ENCODE data around the gene ARHGAP28. TPM values are rescaled to one million over a fixed set of nuclear protein-coding genes. Genes with fewer than 3 reads are reported as not detected.

ARHGAP28 gene
- total RNA-seq, 2 experiments from 2014 or later = not detected

DNA sequence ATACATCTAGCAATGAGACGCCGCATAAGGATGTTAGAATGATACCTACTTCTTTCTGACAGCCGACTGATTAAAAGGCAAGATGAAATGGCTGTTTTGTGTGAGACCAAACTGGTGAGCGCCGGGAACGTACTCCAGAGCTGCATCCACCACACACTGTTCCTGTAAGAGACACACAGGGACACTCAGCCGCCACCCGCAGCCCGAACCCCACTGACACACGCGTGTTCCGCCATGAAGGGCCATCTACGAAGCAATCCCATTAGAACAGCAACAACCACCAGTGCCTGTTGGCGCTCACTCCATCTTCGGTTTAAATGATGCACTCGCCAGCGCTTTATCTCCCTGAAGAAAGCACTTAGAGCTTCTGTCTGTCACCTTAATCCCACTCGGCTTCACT lies 225.8 kb downstream of the ARHGAP28 start:
- H3K4me1 Mint-ChIP-seq (ENCODE audit: low read depth) = no peaks in the 10 kb centered on the region
- H3K27ac Mint-ChIP-seq = no peak overlapping the region
- H3K9me3 Mint-ChIP-seq = peaks cover 14% of the 10 kb centered on the region
- no peaks in the 10 kb centered on the region for H3K36me3 Mint-ChIP-seq
- ChIA-PET POLR2A (no interaction called here), CTCF (no interaction called here)
- H3K4me3 Mint-ChIP-seq = no peak overlapping the region
- no peak for DNase-seq
- H3K27me3 Mint-ChIP-seq = no peaks in the 10 kb centered on the region
- intact Hi-C loops (cut with micrococcal nuclease) = no loop called here

DNA sequence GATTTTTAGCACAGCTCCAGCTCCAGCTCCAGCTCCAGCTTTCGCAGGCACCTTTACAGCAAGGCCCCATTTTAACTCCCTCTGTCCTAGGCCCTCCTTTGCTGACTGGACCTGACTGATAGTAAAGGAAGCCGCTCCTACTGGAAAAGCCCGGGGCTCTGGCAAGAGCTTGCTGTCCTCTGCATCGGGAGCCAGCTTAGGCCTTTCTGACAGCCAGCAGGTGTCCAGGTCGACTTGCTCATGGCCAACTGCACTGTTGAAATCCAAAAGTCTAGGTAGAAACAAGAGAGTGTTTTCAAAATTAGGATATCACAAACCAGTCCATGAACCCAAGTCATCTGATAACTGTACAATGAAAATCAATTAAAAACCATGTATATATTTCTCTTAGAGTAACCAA lies 227.0 kb downstream of the ARHGAP28 start:
- Mint-ChIP-seq H3K27ac (no peak overlapping the region), H3K4me3 (no peak overlapping the region), H3K36me3 (no peaks in the 10 kb centered on the region), H3K27me3 (no peaks in the 10 kb centered on the region), H3K4me1 (ENCODE audit: low read depth) (no peaks in the 10 kb centered on the region), H3K9me3 (peaks cover 10% of the 10 kb centered on the region)
- no peak for DNase-seq
- ChIA-PET POLR2A (no interaction called here), CTCF (no interaction called here)
- intact Hi-C loops (cut with micrococcal nuclease) = no loop called here

DNA sequence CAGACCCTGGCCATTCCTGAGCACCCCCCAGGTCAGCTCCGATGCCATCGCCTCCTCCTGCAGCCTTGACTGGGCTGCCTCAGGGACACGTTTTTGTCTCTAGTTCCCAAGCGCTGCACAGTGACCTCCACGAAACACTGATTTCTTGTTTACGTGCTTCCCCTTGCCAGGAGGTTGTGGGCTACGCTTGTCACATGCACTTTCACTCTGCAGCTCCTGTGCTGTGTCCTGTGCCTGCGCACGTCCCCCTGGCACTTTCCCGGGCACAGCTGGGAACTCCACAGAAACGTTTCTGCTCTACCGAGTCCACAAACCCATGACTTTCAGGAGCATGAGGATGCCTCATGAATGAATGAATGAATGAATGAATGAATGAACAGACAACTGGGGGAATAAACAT lies 227.5 kb downstream of the ARHGAP28 start:
- intact Hi-C loops (cut with micrococcal nuclease) = no loop called here
- H3K27me3 Mint-ChIP-seq = no peaks in the 10 kb centered on the region
- no peak for DNase-seq
- H3K27ac Mint-ChIP-seq = no peak overlapping the region
- CTCF ChIA-PET = no interaction called here
- peaks cover 6% of the 10 kb centered on the region for H3K9me3 Mint-ChIP-seq
- H3K4me3 Mint-ChIP-seq = no peak overlapping the region
- POLR2A ChIA-PET = no interaction called here
- no peaks in the 10 kb centered on the region for H3K36me3 Mint-ChIP-seq
- H3K4me1 Mint-ChIP-seq (ENCODE audit: low read depth) = no peaks in the 10 kb centered on the region

DNA sequence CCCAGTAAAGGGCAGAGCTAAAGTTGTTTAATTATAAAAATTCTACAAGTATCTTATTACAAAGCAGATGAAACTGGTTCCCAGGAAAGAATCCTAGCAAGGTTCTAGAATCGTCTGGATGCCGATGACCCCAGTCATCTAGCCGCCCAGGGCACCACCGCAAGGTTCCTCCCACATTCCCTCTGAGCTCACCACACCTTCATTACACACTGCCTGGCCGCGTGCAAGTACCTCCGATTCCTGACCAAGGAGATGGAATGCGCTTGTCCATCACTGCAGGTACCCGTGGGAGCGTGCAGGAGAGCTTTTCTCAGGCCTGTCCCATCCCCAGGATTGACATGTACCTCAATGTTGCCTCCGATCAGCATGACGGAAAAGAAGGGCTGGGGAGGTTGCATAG lies 229.6 kb downstream of the ARHGAP28 start:
- intact Hi-C loops (cut with micrococcal nuclease) = no loop called here
- CTCF ChIA-PET = interaction anchor here (0.6 kb wide), 1 partner anchor 247 kb away, joined by 3 read pairs; no protein-coding TSS in a partner anchor
- Mint-ChIP-seq H3K36me3 (no peaks in the 10 kb centered on the region), H3K27ac (no peak overlapping the region), H3K4me1 (ENCODE audit: low read depth) (no peaks in the 10 kb centered on the region), H3K27me3 (no peaks in the 10 kb centered on the region), H3K9me3 (peaks cover 6% of the 10 kb centered on the region), H3K4me3 (no peak overlapping the region)
- POLR2A ChIA-PET = no interaction called here
- DNase-seq = no peak

DNA sequence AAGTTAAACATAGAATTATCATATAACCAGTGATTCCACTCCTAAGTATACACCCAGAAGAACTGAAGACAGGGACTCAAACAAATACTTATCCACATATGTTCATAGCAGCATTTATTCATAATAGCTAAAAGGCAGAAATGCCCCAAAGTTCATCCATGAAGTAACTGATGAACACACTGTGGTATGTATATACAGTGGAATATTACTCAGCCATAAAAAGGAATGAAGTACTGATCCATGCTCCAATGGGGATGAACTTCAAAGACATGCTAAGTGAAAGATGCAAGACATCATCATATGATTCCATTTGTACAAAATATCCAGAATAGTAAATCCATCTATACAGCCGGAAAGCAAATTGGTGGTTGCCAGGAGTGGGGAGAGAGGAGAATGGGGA lies 230.6 kb downstream of the ARHGAP28 start:
- Mint-ChIP-seq H3K36me3 (no peaks in the 10 kb centered on the region), H3K27me3 (no peaks in the 10 kb centered on the region), H3K27ac (no peak overlapping the region), H3K4me1 (ENCODE audit: low read depth) (no peaks in the 10 kb centered on the region), H3K9me3 (peaks cover 6% of the 10 kb centered on the region), H3K4me3 (no peak overlapping the region)
- ChIA-PET CTCF (interaction anchor here (0.6 kb wide), 1 partner anchor 1123 kb away, joined by 3 read pairs; no protein-coding TSS in a partner anchor), POLR2A (no interaction called here)
- no peak for DNase-seq
- intact Hi-C loops (cut with micrococcal nuclease) = no loop called here

DNA sequence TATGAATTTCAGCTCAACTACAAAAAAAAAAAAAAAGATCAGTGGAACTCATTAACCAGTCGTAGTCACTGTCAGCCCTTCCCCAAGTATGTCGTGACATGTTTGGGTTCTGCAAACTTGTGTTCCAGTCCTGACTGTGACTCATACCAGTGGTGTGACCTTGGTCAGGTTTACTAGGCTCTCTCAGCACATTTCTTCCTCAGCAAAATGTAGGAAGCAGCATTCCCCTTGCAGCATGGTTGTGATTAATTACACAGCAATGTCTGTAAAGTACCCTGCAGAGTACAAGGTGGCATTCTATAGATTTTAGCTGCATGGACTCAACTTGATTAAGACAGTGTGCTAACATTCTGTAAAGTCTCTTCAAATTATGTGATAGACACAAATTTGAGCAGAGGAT lies 231.1 kb downstream of the ARHGAP28 start:
- H3K27ac Mint-ChIP-seq = no peak overlapping the region
- H3K4me3 Mint-ChIP-seq = no peak overlapping the region
- no peaks in the 10 kb centered on the region for H3K36me3 Mint-ChIP-seq
- H3K4me1 Mint-ChIP-seq (ENCODE audit: low read depth) = no peaks in the 10 kb centered on the region
- H3K9me3 Mint-ChIP-seq = peaks cover 6% of the 10 kb centered on the region
- ChIA-PET POLR2A (no interaction called here), CTCF (interaction anchor here (0.5 to 0.6 kb wide), 2 partner anchors 189 to 1123 kb away, joined by 3 to 4 read pairs; no protein-coding TSS in a partner anchor)
- intact Hi-C loops (cut with micrococcal nuclease) = no loop called here
- no peak for DNase-seq
- no peaks in the 10 kb centered on the region for H3K27me3 Mint-ChIP-seq

DNA sequence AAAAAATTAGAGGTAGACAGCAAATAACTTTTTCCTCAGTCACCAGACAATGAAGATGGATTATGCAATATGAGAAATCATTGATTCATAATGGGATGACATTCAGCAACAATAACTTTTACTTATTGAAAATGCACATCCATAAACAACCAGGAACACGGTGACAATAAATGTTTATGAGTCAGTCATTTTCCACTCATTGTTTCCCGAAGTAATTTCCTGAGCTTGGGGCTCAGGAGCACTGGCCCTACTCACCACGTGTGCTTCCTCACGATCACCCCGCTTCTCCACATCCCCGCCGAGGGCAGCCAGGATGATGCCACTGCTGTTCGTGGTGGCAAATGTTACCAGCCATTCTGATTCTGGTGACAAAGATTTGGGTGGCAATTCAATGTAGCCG lies 231.8 kb downstream of the ARHGAP28 start:
- intact Hi-C loops (cut with micrococcal nuclease) = no loop called here
- Mint-ChIP-seq H3K27ac (no peak overlapping the region), H3K27me3 (no peaks in the 10 kb centered on the region), H3K9me3 (peaks cover 6% of the 10 kb centered on the region), H3K36me3 (no peaks in the 10 kb centered on the region), H3K4me3 (no peak overlapping the region), H3K4me1 (ENCODE audit: low read depth) (no peaks in the 10 kb centered on the region)
- no peak for DNase-seq
- POLR2A ChIA-PET = no interaction called here
- CTCF ChIA-PET = interaction anchor here (0.5 kb wide), 1 partner anchor 189 kb away, joined by 4 read pairs; no protein-coding TSS in a partner anchor

DNA sequence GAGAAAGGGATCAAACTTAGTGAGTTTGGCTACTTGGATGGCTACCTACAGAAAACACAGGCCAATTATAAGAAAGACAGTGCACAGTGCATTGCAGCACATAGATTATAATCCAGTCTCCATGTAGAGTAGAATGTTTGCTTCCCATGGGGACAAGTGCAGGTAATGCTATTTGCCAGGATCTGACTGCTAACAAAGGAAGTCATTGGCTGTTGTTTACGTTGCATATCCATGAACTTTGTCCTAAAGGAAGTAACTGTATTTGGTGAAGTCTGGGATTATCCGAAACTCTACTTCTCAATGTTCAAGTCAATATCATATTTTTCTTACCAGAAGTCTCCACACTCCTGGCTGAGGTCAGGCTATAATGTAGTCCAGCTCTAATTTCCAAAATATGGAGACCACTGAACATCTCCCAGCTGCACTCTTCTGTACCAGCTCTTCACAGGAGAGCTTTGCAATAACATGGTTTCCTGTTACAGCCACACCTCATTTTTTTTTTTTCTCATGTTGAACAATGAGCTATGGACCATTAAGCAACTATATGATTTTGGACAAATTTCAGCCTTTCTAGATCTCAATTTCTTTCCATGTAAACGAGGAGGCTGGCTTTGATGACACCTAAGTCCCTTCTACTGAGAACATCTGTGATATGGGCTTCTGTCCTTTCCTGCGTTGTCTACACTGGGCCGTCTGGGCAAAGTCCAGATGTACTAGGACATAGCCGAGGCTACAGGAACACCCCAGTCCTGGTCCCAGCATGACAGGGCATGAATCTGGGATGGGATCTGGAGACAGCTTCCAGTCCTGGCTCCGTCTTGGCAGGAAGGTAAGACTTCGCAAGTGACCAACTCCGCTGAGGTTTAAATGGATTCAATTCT lies 233.3 kb downstream of the ARHGAP28 start:
- DNase-seq = no peak
- Mint-ChIP-seq H3K4me3 (no peak overlapping the region), H3K27ac (no peak overlapping the region), H3K27me3 (no peaks in the 10 kb centered on the region), H3K36me3 (no peaks in the 10 kb centered on the region), H3K4me1 (ENCODE audit: low read depth) (no peaks in the 10 kb centered on the region), H3K9me3 (peaks cover 6% of the 10 kb centered on the region)
- CTCF ChIA-PET = no interaction called here
- POLR2A ChIA-PET = no interaction called here
- intact Hi-C loops (cut with micrococcal nuclease) = no loop called here

DNA sequence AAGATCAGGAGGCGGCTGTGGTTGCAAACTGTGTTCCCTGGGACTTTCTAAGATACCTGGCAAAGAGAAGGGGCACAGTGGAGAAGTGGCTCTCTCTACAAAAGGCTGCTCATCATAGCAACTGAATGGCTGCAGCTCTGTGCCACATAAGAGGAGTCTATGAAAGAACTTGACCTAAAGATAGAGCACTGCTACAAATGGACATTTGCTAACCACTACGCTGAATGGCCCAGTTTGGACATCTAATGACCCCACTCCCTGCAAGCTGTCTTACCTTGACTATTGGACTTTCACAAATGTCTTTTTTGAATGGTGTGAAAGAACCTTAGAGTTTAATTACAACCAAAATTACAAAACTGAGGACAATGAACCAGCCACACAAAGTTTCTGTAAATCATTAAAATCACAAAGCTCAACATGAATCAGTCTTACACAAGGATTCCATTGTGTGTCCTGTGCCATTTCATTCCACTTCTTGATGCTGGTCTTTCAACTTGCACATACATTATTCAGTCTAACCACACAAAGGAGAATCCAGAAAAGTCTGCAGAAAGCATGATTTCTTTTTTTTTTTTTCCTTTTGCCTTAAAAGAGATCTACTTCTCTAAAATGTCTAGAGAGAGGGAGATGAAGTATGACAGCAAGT lies 234.1 kb downstream of the ARHGAP28 start:
- Mint-ChIP-seq H3K27me3 (no peaks in the 10 kb centered on the region), H3K4me3 (no peak overlapping the region), H3K27ac (no peak overlapping the region), H3K9me3 (peaks cover 6% of the 10 kb centered on the region), H3K36me3 (no peaks in the 10 kb centered on the region), H3K4me1 (ENCODE audit: low read depth) (no peaks in the 10 kb centered on the region)
- POLR2A ChIA-PET = no interaction called here
- intact Hi-C loops (cut with micrococcal nuclease) = no loop called here
- no peak for DNase-seq
- CTCF ChIA-PET = no interaction called here
